ENCODE measurements around the gene ARL5C. TPM values are rescaled to one million over a fixed set of nuclear protein-coding genes. Genes with fewer than 3 reads are reported as not detected.
A peak's percentile ranks its signal among the peaks of the same experiment; 100 is the strongest.

Gene ARL5C
- total and polyA plus RNA-seq, 4 donors, result not detected

DNA sequence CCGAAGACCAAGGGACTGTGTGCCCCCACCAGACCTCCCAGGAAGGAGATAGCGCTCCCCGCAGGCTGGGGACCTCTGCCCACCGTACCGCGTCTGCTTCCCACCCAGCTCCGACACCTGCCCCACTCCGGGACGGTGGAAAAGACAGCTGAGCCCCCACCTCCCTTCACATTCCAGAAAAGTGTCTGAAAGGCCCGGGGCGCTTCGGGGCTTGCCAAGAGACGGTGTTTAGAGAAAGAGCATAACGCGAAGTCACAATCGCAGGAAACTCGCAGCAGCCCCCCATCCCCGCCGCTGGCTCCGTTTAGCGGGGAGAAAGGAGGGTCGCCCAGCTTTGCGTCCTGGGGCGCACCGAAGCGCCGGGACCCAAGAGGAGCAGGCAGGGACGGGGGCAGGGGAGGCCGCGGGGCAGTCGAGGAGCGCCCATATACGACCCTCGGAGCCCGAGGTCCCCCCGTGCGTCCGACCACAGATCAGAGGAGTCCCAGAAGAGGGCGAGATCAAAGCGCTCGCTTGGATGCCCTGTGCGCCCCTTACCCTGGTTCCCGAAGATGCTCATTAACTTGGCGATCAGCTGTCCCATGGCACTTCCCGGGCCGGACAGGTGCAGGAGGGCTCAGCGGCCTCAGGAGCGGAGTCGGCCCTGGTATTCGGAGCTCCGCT, 652 bp downstream of the ARL5C start:
- Histone ChIP-seq H3K36me3 (ENCODE audit: control insufficient read depth in 4 of 4, insufficient read depth in 3 of 4, low read depth in 1 of 4, low read length in 3 of 4) (no peaks in the 10 kb centered on the region), H3K9ac (ENCODE audit: low read depth in 1 of 2, low read length in 2 of 2) (no peak overlapping the region)
- WGBS, result 12% methylated on average over 51 of the region's 51 CpGs

DNA sequence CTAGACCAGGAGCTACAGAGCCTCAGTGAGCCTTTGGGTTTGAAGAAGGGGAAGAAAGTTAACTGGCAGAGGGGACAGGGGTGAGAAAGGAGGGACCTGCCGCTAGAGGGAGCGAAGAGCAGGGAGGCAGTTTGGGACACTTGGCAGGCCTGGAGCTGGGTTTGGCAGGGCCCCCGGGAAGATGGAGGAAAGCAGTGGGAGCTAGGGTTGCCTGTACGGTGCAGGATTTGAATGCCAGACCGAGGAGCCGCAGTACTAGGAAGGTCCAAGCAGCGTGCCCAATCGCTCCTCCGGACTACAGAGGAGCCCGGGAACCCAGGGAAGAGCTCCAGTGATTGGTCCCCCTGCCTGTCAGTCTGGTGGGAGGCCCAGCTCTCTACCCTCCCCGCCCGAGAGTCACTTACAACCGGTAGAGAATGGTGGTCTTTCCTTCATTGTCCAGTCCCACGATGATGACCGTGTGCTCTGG, 1.3 kb downstream of the ARL5C start:
- peak; percentile 68 for DNase-seq (ENCODE audit: low spot score)
- Histone ChIP-seq H3K9me3 (ENCODE audit: control insufficient read depth in 4 of 4, low read length in 3 of 4) (no peaks in the 10 kb centered on the region), H3K4me1 (ENCODE audit: control insufficient read depth in 4 of 4, insufficient read depth in 4 of 4, low read length in 3 of 4) (peaks cover 5 to 9% (median 6%) of the 10 kb centered on the region in 4 donors), H3K27me3 (ENCODE audit: control insufficient read depth in 4 of 4, insufficient read depth in 4 of 4, low read length in 3 of 4) (peaks cover 0 to 3% (median 1%) of the 10 kb centered on the region in 4 donors), H3K4me3 (ENCODE audit: low read depth in 1 of 3, low read length in 3 of 3) (peak overlapping the region in 2 of 3 donors; percentile 13 to 28), H3K36me3 (ENCODE audit: control insufficient read depth in 4 of 4, insufficient read depth in 3 of 4, low read depth in 1 of 4, low read length in 3 of 4) (no peaks in the 10 kb centered on the region), H3K9ac (ENCODE audit: low read depth in 1 of 2, low read length in 2 of 2) (no peak overlapping the region), H3K27ac (ENCODE audit: low read depth in 1 of 2, low read length in 2 of 2) (no peak overlapping the region)
- TF ChIP-seq, protein P1, sequence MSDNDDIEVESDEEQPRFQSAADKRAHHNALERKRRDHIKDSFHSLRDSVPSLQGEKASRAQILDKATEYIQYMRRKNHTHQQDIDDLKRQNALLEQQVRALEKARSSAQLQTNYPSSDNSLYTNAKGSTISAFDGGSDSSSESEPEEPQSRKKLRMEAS (IDR thresholded peaks at IDR 0.05), result no peak
- TF ChIP-seq YY1 (IDR thresholded peaks at IDR 0.05) (peak; percentile 27), JUND (IDR thresholded peaks at IDR 0.05) (no peak), SP1 (IDR thresholded peaks at IDR 0.05) (peak; percentile 19), RAD21 (IDR thresholded peaks at IDR 0.05) (peak; percentile 74 to 81)
- TF ChIP-seq, protein P2, sequence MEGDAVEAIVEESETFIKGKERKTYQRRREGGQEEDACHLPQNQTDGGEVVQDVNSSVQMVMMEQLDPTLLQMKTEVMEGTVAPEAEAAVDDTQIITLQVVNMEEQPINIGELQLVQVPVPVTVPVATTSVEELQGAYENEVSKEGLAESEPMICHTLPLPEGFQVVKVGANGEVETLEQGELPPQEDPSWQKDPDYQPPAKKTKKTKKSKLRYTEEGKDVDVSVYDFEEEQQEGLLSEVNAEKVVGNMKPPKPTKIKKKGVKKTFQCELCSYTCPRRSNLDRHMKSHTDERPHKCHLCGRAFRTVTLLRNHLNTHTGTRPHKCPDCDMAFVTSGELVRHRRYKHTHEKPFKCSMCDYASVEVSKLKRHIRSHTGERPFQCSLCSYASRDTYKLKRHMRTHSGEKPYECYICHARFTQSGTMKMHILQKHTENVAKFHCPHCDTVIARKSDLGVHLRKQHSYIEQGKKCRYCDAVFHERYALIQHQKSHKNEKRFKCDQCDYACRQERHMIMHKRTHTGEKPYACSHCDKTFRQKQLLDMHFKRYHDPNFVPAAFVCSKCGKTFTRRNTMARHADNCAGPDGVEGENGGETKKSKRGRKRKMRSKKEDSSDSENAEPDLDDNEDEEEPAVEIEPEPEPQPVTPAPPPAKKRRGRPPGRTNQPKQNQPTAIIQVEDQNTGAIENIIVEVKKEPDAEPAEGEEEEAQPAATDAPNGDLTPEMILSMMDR (IDR thresholded peaks at IDR 0.05; ENCODE audit: low read depth, low read length, missing input control), result peak; percentile 81
- WGBS, result under 1% methylated on average over 15 of the region's 15 CpGs

More for the DNA sequence above, 652 bp downstream of the ARL5C start:
- Histone ChIP-seq H3K27me3 (ENCODE audit: control insufficient read depth in 4 of 4, insufficient read depth in 4 of 4, low read length in 3 of 4) (peaks cover 0 to 3% (median 1%) of the 10 kb centered on the region in 4 donors), H3K4me3 (ENCODE audit: low read depth in 1 of 3, low read length in 3 of 3) (peak overlapping the region in 2 of 3 donors; percentile 13 to 28), H3K9me3 (ENCODE audit: control insufficient read depth in 4 of 4, low read length in 3 of 4) (no peaks in the 10 kb centered on the region), H3K4me1 (ENCODE audit: control insufficient read depth in 4 of 4, insufficient read depth in 4 of 4, low read length in 3 of 4) (peaks cover 5 to 9% (median 6%) of the 10 kb centered on the region in 4 donors), H3K27ac (ENCODE audit: low read depth in 1 of 2, low read length in 2 of 2) (no peak overlapping the region)
- no peak for DNase-seq (ENCODE audit: low spot score)
- TF ChIP-seq, protein P3, sequence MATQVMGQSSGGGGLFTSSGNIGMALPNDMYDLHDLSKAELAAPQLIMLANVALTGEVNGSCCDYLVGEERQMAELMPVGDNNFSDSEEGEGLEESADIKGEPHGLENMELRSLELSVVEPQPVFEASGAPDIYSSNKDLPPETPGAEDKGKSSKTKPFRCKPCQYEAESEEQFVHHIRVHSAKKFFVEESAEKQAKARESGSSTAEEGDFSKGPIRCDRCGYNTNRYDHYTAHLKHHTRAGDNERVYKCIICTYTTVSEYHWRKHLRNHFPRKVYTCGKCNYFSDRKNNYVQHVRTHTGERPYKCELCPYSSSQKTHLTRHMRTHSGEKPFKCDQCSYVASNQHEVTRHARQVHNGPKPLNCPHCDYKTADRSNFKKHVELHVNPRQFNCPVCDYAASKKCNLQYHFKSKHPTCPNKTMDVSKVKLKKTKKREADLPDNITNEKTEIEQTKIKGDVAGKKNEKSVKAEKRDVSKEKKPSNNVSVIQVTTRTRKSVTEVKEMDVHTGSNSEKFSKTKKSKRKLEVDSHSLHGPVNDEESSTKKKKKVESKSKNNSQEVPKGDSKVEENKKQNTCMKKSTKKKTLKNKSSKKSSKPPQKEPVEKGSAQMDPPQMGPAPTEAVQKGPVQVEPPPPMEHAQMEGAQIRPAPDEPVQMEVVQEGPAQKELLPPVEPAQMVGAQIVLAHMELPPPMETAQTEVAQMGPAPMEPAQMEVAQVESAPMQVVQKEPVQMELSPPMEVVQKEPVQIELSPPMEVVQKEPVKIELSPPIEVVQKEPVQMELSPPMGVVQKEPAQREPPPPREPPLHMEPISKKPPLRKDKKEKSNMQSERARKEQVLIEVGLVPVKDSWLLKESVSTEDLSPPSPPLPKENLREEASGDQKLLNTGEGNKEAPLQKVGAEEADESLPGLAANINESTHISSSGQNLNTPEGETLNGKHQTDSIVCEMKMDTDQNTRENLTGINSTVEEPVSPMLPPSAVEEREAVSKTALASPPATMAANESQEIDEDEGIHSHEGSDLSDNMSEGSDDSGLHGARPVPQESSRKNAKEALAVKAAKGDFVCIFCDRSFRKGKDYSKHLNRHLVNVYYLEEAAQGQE (IDR thresholded peaks at IDR 0.05), result no peak
- TF ChIP-seq GABPA (IDR thresholded peaks at IDR 0.05 in 1 of 2, conservative IDR thresholded peaks at IDR 0.05 in 1 of 2), result no peak

DNA sequence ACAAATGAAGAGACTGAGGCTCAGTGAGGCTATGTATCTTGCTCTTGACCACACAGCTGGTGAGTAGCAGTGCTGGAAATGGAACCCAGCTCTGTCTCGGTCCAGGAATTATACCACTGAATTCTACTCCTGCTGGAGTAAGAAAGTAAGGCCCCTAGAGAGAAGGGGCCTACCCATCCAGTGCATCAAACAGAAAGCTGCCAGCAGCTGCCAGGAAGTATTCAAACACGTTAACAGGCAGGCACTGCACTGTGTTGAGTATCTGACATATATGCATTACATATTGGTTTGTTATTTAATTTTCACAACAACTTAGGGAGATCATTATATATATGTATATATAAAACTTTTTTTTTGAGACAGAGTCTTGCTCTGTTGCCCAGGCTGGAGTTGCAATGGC, 4.0 kb downstream of the ARL5C start:
- no peak overlapping the region for H3K9ac ChIP-seq (ENCODE audit: low read depth in 1 of 2, low read length in 2 of 2)
- no peak for DNase-seq (ENCODE audit: low spot score)
- 73% methylated on average over 2 of the region's 2 CpGs for WGBS
- TF ChIP-seq RXRA (IDR thresholded peaks at IDR 0.05) (no peak), NR2F2 (IDR thresholded peaks at IDR 0.05) (no peak), JUND (IDR thresholded peaks at IDR 0.05) (no peak), HNF4G (IDR thresholded peaks at IDR 0.05) (no peak), HNF4A (conservative IDR thresholded peaks at IDR 0.05) (no peak)
- TF ChIP-seq, protein P2 (IDR thresholded peaks at IDR 0.05; ENCODE audit: low read depth, low read length, missing input control), result no peak
- H3K9me3 ChIP-seq (ENCODE audit: control insufficient read depth in 4 of 4, low read length in 3 of 4), result no peaks in the 10 kb centered on the region
- H3K27ac ChIP-seq (ENCODE audit: low read depth in 1 of 2, low read length in 2 of 2), result no peak overlapping the region
- peaks cover 5 to 9% (median 6%) of the 10 kb centered on the region in 4 donors for H3K4me1 ChIP-seq (ENCODE audit: control insufficient read depth in 4 of 4, insufficient read depth in 4 of 4, low read length in 3 of 4)
- no peak overlapping the region for H3K4me3 ChIP-seq (ENCODE audit: low read depth in 1 of 3, low read length in 3 of 3)
- H3K27me3 ChIP-seq (ENCODE audit: control insufficient read depth in 4 of 4, insufficient read depth in 4 of 4, low read length in 3 of 4), result peaks cover 0 to 3% (median 1%) of the 10 kb centered on the region in 4 donors
- H3K36me3 ChIP-seq (ENCODE audit: control insufficient read depth in 4 of 4, insufficient read depth in 3 of 4, low read depth in 1 of 4, low read length in 3 of 4), result no peaks in the 10 kb centered on the region

All from liver (tissue), 9 donors.